Measurements from ENCODE around the gene GALNT16. TPM values are rescaled to one million over a fixed set of nuclear protein-coding genes. Genes with fewer than 3 reads are reported as not detected.

The GALNT16 gene
- total and polyA plus RNA-seq, 2 donors (not counting 3 experiments of a cell fraction or from before 2014, with no cell fraction given) = 0.39 to 0.49 TPM

DNA sequence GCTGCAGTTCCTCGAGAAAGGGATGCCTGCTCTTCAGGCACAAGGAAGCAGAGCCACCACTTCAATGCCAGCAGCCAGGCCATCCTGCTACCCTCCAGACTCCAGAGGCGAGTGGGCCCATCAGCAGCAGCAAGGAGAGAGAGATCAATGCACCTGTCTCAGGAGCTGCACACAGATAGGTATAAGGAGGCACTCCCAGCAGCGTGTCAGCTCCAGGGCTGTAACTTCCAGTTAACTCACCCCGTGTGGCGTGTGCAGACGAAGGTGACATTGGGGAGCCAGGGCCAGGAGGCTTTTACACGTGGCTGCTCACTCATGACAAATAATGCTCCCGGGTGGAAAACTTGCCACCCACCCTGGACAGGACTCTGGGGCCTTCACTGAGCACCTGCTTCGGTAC, 24.2 kb downstream of the GALNT16 start:
- Histone ChIP-seq H2AFZ (ENCODE audit: low read depth, low read length) (no peak overlapping the region), H3K36me3 (ENCODE audit: control insufficient read depth in 2 of 2, extremely low read depth in 1 of 2, insufficient read depth in 2 of 2, low read length in 2 of 2) (no peaks in the 10 kb centered on the region), H3K9ac (replicated peaks; ENCODE audit: extremely low read depth, insufficient read depth, low read length) (no peak overlapping the region), H3K79me2 (ENCODE audit: control insufficient read depth, insufficient read depth, low read length) (no peaks in the 10 kb centered on the region), H3K9me3 (replicated peaks; ENCODE audit: control insufficient read depth, insufficient read depth, low read length) (no peaks in the 10 kb centered on the region), H3K9me1 (replicated peaks; ENCODE audit: control insufficient read depth, extremely low read depth, insufficient read depth, low read length) (no peaks in the 10 kb centered on the region), H3K4me2 (ENCODE audit: insufficient read depth, low read length) (no peak overlapping the region), H3K4me3 (replicated peaks in 1 of 3; ENCODE audit: insufficient read depth in 1 of 3, low read depth in 1 of 3, low read length in 3 of 3) (no peak overlapping the region), H3K4me1 (ENCODE audit: control insufficient read depth, extremely low read depth, insufficient read depth, low read length) (no peaks in the 10 kb centered on the region), H4K20me1 (replicated peaks; ENCODE audit: control insufficient read depth, extremely low read depth, insufficient read depth, low read length) (no peaks in the 10 kb centered on the region), H3K27ac (ENCODE audit: insufficient read depth, low read depth, low read length) (no peak overlapping the region), H3K27me3 (ENCODE audit: control insufficient read depth in 2 of 2, insufficient read depth in 2 of 2, low read length in 2 of 2) (peaks cover 3% of the 10 kb centered on the region in 2 experiments)
- ChIA-PET POLR2A (no interaction called here), CTCF (interaction anchor here (0.6 kb wide), 1 partner anchor 141 kb away, joined by 3 read pairs; no protein-coding TSS in a partner anchor)
- DNase-seq (ENCODE audit: low read depth, low spot score) = no peak
- dilution Hi-C loops (cut with MboI; ENCODE audit: extremely low pct_ligation_motif_present, low sequenced_read_pairs) (no loop called here), intact Hi-C loops (cut with micrococcal nuclease) (no loop called here)
- TF ChIP-seq POLR2A (IDR thresholded peaks at IDR 0.05; ENCODE audit: low read depth, low read length) = no peak
- TF ChIP-seq, protein P1, sequence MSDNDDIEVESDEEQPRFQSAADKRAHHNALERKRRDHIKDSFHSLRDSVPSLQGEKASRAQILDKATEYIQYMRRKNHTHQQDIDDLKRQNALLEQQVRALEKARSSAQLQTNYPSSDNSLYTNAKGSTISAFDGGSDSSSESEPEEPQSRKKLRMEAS (IDR thresholded peaks at IDR 0.05; ENCODE audit: insufficient read depth, insufficient read length) = no peak
- no peak for TF ChIP-seq GATA2 (IDR thresholded peaks at IDR 0.05; ENCODE audit: insufficient read depth, insufficient read length, low read depth, low read length)
- TF ChIP-seq MYC (IDR thresholded peaks at IDR 0.05; ENCODE audit: low read depth, low read length) = no peak
- TF ChIP-seq EZH2 (IDR thresholded peaks at IDR 0.05; ENCODE audit: borderline replicate concordance, low read depth, low read length, severe bottlenecking) = no peak
- no peak for TF ChIP-seq FOS (IDR thresholded peaks at IDR 0.05; ENCODE audit: borderline replicate concordance, insufficient read depth, low read length)
- no peak for TF ChIP-seq POLR2AphosphoS5 (IDR thresholded peaks at IDR 0.05; ENCODE audit: insufficient read depth, low read depth, low read length)
- no peak for TF ChIP-seq JUN (IDR thresholded peaks at IDR 0.05; ENCODE audit: borderline replicate concordance, insufficient read depth, insufficient read length, low read depth)
- TF ChIP-seq, protein P2, sequence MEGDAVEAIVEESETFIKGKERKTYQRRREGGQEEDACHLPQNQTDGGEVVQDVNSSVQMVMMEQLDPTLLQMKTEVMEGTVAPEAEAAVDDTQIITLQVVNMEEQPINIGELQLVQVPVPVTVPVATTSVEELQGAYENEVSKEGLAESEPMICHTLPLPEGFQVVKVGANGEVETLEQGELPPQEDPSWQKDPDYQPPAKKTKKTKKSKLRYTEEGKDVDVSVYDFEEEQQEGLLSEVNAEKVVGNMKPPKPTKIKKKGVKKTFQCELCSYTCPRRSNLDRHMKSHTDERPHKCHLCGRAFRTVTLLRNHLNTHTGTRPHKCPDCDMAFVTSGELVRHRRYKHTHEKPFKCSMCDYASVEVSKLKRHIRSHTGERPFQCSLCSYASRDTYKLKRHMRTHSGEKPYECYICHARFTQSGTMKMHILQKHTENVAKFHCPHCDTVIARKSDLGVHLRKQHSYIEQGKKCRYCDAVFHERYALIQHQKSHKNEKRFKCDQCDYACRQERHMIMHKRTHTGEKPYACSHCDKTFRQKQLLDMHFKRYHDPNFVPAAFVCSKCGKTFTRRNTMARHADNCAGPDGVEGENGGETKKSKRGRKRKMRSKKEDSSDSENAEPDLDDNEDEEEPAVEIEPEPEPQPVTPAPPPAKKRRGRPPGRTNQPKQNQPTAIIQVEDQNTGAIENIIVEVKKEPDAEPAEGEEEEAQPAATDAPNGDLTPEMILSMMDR (IDR thresholded peaks at IDR 0.05; ENCODE audit: extremely low read depth in 1 of 2, insufficient read depth in 1 of 2, low read depth in 1 of 2, low read length in 2 of 2) = no peak
- no TSS peak for BruUV-seq (replicated peaks)
- no peak for FAIRE-seq

All from endothelial cell of umbilical vein (primary cell).